ENCODE results near the gene ANO9. TPM values are rescaled to one million over a fixed set of nuclear protein-coding genes. Genes with fewer than 3 reads are reported as not detected.

The ANO9 gene
- total and polyA plus RNA-seq, 2 experiments from 2014 or later = 9.0 to 10.2 TPM

DNA sequence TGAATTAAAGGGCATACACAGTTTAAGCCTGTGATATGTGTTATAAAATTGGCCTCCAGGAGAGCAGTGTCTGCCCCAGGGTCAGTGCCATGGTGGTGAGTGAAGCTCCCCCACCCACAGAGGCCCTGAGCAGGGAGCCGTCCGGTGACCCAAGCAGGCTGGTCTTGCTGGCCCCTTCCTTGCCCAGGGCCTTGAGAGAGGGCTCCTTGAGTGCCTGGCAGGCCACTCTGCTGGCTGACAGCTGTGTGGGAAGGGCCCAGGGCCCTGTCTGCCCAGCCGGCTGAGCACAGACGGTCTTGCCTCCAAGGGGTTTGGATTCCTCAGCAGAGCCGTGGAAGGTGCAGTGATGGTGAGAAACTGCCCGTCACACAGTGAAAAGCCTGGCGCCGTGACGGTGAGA lies 34.1 kb upstream of the ANO9 start:
- H3K27me3 Mint-ChIP-seq (ENCODE audit: insufficient read depth, low read depth, poor library complexity) = peaks cover 6% of the 10 kb centered on the region
- no peak overlapping the region for H3K4me3 Mint-ChIP-seq
- no peak for DNase-seq (ENCODE audit: low spot score)
- no peak overlapping the region for H3K4me2 ChIP-seq
- TF ChIP-seq, protein P1, sequence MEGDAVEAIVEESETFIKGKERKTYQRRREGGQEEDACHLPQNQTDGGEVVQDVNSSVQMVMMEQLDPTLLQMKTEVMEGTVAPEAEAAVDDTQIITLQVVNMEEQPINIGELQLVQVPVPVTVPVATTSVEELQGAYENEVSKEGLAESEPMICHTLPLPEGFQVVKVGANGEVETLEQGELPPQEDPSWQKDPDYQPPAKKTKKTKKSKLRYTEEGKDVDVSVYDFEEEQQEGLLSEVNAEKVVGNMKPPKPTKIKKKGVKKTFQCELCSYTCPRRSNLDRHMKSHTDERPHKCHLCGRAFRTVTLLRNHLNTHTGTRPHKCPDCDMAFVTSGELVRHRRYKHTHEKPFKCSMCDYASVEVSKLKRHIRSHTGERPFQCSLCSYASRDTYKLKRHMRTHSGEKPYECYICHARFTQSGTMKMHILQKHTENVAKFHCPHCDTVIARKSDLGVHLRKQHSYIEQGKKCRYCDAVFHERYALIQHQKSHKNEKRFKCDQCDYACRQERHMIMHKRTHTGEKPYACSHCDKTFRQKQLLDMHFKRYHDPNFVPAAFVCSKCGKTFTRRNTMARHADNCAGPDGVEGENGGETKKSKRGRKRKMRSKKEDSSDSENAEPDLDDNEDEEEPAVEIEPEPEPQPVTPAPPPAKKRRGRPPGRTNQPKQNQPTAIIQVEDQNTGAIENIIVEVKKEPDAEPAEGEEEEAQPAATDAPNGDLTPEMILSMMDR (conservative IDR thresholded peaks at IDR 0.05; ENCODE audit: low read depth in 2 of 2) = no peak
- no peak for TF ChIP-seq NANOG (IDR thresholded peaks at IDR 0.05; ENCODE audit: borderline replicate concordance)
- TF ChIP-seq, protein P2, sequence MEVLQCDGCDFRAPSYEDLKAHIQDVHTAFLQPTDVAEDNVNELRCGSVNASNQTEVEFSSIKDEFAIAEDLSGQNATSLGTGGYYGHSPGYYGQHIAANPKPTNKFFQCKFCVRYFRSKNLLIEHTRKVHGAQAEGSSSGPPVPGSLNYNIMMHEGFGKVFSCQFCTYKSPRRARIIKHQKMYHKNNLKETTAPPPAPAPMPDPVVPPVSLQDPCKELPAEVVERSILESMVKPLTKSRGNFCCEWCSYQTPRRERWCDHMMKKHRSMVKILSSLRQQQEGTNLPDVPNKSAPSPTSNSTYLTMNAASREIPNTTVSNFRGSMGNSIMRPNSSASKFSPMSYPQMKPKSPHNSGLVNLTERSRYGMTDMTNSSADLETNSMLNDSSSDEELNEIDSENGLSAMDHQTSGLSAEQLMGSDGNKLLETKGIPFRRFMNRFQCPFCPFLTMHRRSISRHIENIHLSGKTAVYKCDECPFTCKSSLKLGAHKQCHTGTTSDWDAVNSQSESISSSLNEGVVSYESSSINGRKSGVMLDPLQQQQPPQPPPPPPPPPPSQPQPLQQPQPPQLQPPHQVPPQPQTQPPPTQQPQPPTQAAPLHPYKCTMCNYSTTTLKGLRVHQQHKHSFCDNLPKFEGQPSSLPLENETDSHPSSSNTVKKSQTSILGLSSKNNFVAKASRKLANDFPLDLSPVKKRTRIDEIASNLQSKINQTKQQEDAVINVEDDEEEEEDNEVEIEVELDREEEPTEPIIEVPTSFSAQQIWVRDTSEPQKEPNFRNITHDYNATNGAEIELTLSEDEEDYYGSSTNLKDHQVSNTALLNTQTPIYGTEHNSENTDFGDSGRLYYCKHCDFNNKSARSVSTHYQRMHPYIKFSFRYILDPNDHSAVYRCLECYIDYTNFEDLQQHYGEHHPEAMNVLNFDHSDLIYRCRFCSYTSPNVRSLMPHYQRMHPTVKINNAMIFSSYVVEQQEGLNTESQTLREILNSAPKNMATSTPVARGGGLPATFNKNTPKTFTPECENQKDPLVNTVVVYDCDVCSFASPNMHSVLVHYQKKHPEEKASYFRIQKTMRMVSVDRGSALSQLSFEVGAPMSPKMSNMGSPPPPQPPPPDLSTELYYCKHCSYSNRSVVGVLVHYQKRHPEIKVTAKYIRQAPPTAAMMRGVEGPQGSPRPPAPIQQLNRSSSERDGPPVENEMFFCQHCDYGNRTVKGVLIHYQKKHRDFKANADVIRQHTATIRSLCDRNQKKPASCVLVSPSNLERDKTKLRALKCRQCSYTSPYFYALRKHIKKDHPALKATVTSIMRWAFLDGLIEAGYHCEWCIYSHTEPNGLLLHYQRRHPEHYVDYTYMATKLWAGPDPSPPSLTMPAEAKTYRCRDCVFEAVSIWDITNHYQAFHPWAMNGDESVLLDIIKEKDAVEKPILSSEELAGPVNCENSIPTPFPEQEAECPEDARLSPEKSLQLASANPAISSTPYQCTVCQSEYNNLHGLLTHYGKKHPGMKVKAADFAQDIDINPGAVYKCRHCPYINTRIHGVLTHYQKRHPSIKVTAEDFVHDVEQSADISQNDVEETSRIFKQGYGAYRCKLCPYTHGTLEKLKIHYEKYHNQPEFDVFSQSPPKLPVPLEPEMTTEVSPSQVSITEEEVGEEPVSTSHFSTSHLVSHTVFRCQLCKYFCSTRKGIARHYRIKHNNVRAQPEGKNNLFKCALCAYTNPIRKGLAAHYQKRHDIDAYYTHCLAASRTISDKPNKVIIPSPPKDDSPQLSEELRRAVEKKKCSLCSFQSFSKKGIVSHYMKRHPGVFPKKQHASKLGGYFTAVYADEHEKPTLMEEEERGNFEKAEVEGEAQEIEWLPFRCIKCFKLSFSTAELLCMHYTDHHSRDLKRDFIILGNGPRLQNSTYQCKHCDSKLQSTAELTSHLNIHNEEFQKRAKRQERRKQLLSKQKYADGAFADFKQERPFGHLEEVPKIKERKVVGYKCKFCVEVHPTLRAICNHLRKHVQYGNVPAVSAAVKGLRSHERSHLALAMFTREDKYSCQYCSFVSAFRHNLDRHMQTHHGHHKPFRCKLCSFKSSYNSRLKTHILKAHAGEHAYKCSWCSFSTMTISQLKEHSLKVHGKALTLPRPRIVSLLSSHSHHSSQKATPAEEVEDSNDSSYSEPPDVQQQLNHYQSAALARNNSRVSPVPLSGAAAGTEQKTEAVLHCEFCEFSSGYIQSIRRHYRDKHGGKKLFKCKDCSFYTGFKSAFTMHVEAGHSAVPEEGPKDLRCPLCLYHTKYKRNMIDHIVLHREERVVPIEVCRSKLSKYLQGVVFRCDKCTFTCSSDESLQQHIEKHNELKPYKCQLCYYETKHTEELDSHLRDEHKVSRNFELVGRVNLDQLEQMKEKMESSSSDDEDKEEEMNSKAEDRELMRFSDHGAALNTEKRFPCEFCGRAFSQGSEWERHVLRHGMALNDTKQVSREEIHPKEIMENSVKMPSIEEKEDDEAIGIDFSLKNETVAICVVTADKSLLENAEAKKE (CRISPR knock-in tag; IDR thresholded peaks at IDR 0.05) = no peak
- TF ChIP-seq POLR2AphosphoS5 (IDR thresholded peaks at IDR 0.05; ENCODE audit: low read depth) = no peak
- TF ChIP-seq, protein P3, sequence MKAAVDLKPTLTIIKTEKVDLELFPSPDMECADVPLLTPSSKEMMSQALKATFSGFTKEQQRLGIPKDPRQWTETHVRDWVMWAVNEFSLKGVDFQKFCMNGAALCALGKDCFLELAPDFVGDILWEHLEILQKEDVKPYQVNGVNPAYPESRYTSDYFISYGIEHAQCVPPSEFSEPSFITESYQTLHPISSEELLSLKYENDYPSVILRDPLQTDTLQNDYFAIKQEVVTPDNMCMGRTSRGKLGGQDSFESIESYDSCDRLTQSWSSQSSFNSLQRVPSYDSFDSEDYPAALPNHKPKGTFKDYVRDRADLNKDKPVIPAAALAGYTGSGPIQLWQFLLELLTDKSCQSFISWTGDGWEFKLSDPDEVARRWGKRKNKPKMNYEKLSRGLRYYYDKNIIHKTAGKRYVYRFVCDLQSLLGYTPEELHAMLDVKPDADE (IDR thresholded peaks at IDR 0.05) = no peak
- no peak for TF ChIP-seq EZH2 (IDR thresholded peaks at IDR 0.05; ENCODE audit: low read depth, unreplicated experiment)
- TF ChIP-seq, protein P4, sequence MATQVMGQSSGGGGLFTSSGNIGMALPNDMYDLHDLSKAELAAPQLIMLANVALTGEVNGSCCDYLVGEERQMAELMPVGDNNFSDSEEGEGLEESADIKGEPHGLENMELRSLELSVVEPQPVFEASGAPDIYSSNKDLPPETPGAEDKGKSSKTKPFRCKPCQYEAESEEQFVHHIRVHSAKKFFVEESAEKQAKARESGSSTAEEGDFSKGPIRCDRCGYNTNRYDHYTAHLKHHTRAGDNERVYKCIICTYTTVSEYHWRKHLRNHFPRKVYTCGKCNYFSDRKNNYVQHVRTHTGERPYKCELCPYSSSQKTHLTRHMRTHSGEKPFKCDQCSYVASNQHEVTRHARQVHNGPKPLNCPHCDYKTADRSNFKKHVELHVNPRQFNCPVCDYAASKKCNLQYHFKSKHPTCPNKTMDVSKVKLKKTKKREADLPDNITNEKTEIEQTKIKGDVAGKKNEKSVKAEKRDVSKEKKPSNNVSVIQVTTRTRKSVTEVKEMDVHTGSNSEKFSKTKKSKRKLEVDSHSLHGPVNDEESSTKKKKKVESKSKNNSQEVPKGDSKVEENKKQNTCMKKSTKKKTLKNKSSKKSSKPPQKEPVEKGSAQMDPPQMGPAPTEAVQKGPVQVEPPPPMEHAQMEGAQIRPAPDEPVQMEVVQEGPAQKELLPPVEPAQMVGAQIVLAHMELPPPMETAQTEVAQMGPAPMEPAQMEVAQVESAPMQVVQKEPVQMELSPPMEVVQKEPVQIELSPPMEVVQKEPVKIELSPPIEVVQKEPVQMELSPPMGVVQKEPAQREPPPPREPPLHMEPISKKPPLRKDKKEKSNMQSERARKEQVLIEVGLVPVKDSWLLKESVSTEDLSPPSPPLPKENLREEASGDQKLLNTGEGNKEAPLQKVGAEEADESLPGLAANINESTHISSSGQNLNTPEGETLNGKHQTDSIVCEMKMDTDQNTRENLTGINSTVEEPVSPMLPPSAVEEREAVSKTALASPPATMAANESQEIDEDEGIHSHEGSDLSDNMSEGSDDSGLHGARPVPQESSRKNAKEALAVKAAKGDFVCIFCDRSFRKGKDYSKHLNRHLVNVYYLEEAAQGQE (IDR thresholded peaks at IDR 0.05; ENCODE audit: unreplicated experiment) = no peak
- no peak for TF ChIP-seq ZNF114 (CRISPR knock-in tag; IDR thresholded peaks at IDR 0.05)
- TF ChIP-seq EZH2phosphoT487 (IDR thresholded peaks at IDR 0.05; ENCODE audit: unreplicated experiment) = no peak
- TF ChIP-seq STAT1 (IDR thresholded peaks at IDR 0.05; ENCODE audit: unreplicated experiment) = no peak
- TF ChIP-seq ZNF331 (CRISPR knock-in tag; IDR thresholded peaks at IDR 0.05; ENCODE audit: low read depth) = no peak
- no peak for TF ChIP-seq JUNB (IDR thresholded peaks at IDR 0.05; ENCODE audit: unreplicated experiment)
- TF ChIP-seq CREB1 (CRISPR knock-in tag; IDR thresholded peaks at IDR 0.05; ENCODE audit: low read depth) = no peak
- no peaks in the 10 kb centered on the region for H3K9me2 ChIP-seq (ENCODE audit: insufficient read depth)
- no peaks in the 10 kb centered on the region for H3K36me3 ChIP-seq (ENCODE audit: insufficient read depth)
- peaks cover 8% of the 10 kb centered on the region for H3F3A ChIP-seq (replicated peaks; ENCODE audit: low read depth)
- peaks cover under 1% of the 10 kb centered on the region; the same call in 2 of the 3 replicates for H3K36me3 Mint-ChIP-seq (ENCODE audit: low read depth)
- no peaks in the 10 kb centered on the region for H3K4me1 ChIP-seq (ENCODE audit: insufficient read depth)
- H3K27ac ChIP-seq (ENCODE audit: low read depth) = no peak overlapping the region
- no peaks in the 10 kb centered on the region for H3K27me3 ChIP-seq (ENCODE audit: insufficient read depth)
- no peak for ATAC-seq
- H3K27ac Mint-ChIP-seq = 0 out of 2 replicates have a peak overlapping the region, but pooled peaks have one; percentile 40
- no peak overlapping the region for H3K4me3 ChIP-seq
- H4K20me1 ChIP-seq (replicated peaks; ENCODE audit: insufficient read depth) = no peaks in the 10 kb centered on the region; the same call in 1 of the 2 replicates
- H3K9me3 Mint-ChIP-seq = no peaks in the 10 kb centered on the region
- peaks cover 3% of the 10 kb centered on the region for H3K4me1 Mint-ChIP-seq
- H3K79me2 ChIP-seq (replicated peaks; ENCODE audit: insufficient read depth) = peaks cover 28% of the 10 kb centered on the region
- no peak overlapping the region for H2AFZ ChIP-seq
